ENCODE measurements around the gene CLSTN1. TPM values are rescaled to one million over a fixed set of nuclear protein-coding genes. Genes with fewer than 3 reads are reported as not detected.

Gene CLSTN1
- total and polyA plus RNA-seq, 2 of the 13 experiments (the other 11 are each of a cell fraction or from before 2014, with no cell fraction given), result 19.7 to 29.8 TPM

GRCh38 chr1:9844756-9845155 is 21.0 kb upstream of the CLSTN1 start (continued):
- TF ChIP-seq ZNF274 (CRISPR knock-in tag; IDR thresholded peaks at IDR 0.05), result no peak

GRCh38 chr1:9844106-9844505 is 20.3 kb upstream of the CLSTN1 start:
- H3K27ac ChIP-seq (ENCODE audit: extremely low read length, insufficient read depth, low read length), result no peak overlapping the region
- TF ChIP-seq MAF1 (CRISPR knock-in tag; IDR thresholded peaks at IDR 0.05; ENCODE audit: borderline replicate concordance) (no peak), HMG20B (CRISPR knock-in tag; conservative IDR thresholded peaks at IDR 0.05) (no peak), ZNF670 (CRISPR knock-in tag; IDR thresholded peaks at IDR 0.05; ENCODE audit: borderline replicate concordance) (no peak), TP53 (CRISPR knock-in tag; conservative IDR thresholded peaks at IDR 0.05) (no peak), TSC22D2 (CRISPR knock-in tag; IDR thresholded peaks at IDR 0.05; ENCODE audit: borderline replicate concordance) (no peak), ZNF773 (CRISPR knock-in tag; IDR thresholded peaks at IDR 0.05; ENCODE audit: borderline replicate concordance) (no peak), RXRA (CRISPR knock-in tag; IDR thresholded peaks at IDR 0.05) (no peak), RFX1 (IDR thresholded peaks at IDR 0.05) (no peak)
- FAIRE-seq, result no peak
- no peak overlapping the region for H3K4me3 ChIP-seq (replicated peaks in 1 of 3; ENCODE audit: insufficient read depth in 1 of 3, low read depth in 2 of 3, low read length in 3 of 3)
- intact Hi-C loops (cut with micrococcal nuclease; ENCODE audit: unreplicated experiment) (no loop called here), in situ Hi-C loops (cut with HindIII; ENCODE audit: extremely low pct_ligation_motif_present, low pct_unique_long_range_greater_than_20kb) (no loop called here)
- no peaks in the 10 kb centered on the region; a peak in 1 of 5 replicates for H3K27me3 ChIP-seq (ENCODE audit: control insufficient read depth in 1 of 2, insufficient read depth in 2 of 2, low read length in 2 of 2)
- WGBS (ENCODE audit: low lambda C conversion rate), result 71% methylated on average over 7 of the region's 12 CpGs
- no peaks in the 10 kb centered on the region for H3K9me3 ChIP-seq (ENCODE audit: low read length)
- no peak overlapping the region for H3K9ac ChIP-seq (ENCODE audit: insufficient read depth, low read depth, low read length)
- no TSS peak for BruUV-seq (replicated peaks)
- peaks cover 0 to 3% of the 10 kb centered on the region in 2 experiments; a peak in 2 of 5 replicates for H3K36me3 ChIP-seq (replicated peaks in 1 of 2; ENCODE audit: control insufficient read depth in 1 of 2, insufficient read depth in 2 of 2, low read length in 2 of 2)
- no peaks in the 10 kb centered on the region for H4K20me1 ChIP-seq (ENCODE audit: insufficient read depth, low read length)
- H3K4me2 ChIP-seq (ENCODE audit: low read depth, low read length), result no peak overlapping the region
- no peak for DNase-seq (ENCODE audit: low spot score)
- H3K79me2 ChIP-seq (ENCODE audit: insufficient read depth, low read length), result no peaks in the 10 kb centered on the region
- peaks cover 7% of the 10 kb centered on the region for H3K4me1 ChIP-seq (ENCODE audit: insufficient read depth, low read length)
- no peak for ATAC-seq
- CTCF ChIA-PET (ENCODE audit: low intra/inter-chr PET ratio, low total read pairs), result no interaction called here
- POLR2A ChIA-PET, result no interaction called here
- H2AFZ ChIP-seq (ENCODE audit: low read length), result no peak overlapping the region

- Histone ChIP-seq H3K4me2 (ENCODE audit: low read depth, low read length) (no peak overlapping the region), H3K4me3 (replicated peaks in 1 of 3; ENCODE audit: insufficient read depth in 1 of 3, low read depth in 2 of 3, low read length in 3 of 3) (no peak overlapping the region), H3K27ac (ENCODE audit: extremely low read length, insufficient read depth, low read length) (no peak overlapping the region), H3K9ac (ENCODE audit: insufficient read depth, low read depth, low read length) (no peak overlapping the region), H3K27me3 (ENCODE audit: control insufficient read depth in 1 of 2, insufficient read depth in 2 of 2, low read length in 2 of 2) (no peaks in the 10 kb centered on the region; a peak in 1 of 5 replicates), H3K79me2 (ENCODE audit: insufficient read depth, low read length) (no peaks in the 10 kb centered on the region), H3K4me1 (ENCODE audit: insufficient read depth, low read length) (peaks cover 13% of the 10 kb centered on the region), H4K20me1 (ENCODE audit: insufficient read depth, low read length) (no peaks in the 10 kb centered on the region), H2AFZ (ENCODE audit: low read length) (no peak overlapping the region), H3K9me3 (ENCODE audit: low read length) (no peaks in the 10 kb centered on the region), H3K36me3 (replicated peaks in 1 of 2; ENCODE audit: control insufficient read depth in 1 of 2, insufficient read depth in 2 of 2, low read length in 2 of 2) (peaks cover 0 to 2% of the 10 kb centered on the region in 2 experiments; a peak in 2 of 5 replicates)
- DNase-seq (ENCODE audit: low spot score), result no peak
- ChIA-PET POLR2A (no interaction called here), CTCF (ENCODE audit: low intra/inter-chr PET ratio, low total read pairs) (no interaction called here)
- BruUV-seq (replicated peaks), result no TSS peak
- 30% methylated on average over 2 of the region's 7 CpGs for WGBS (ENCODE audit: low lambda C conversion rate)
- FAIRE-seq, result no peak
- ATAC-seq, result peak; percentile 22
- intact Hi-C loops (cut with micrococcal nuclease; ENCODE audit: unreplicated experiment), result no loop called here
- in situ Hi-C loops (cut with HindIII; ENCODE audit: extremely low pct_ligation_motif_present, low pct_unique_long_range_greater_than_20kb), result no loop called here
- TF ChIP-seq PHF20 (CRISPR knock-in tag; IDR thresholded peaks at IDR 0.05), result no peak
- TF ChIP-seq E2F1 (CRISPR knock-in tag; IDR thresholded peaks at IDR 0.05), result no peak
- no peak for TF ChIP-seq TEAD3 (CRISPR knock-in tag; optimal IDR thresholded peaks at IDR 0.05; ENCODE audit: borderline replicate concordance)
- TF ChIP-seq JDP2 (CRISPR knock-in tag; IDR thresholded peaks at IDR 0.05; ENCODE audit: borderline replicate concordance), result no peak
- TF ChIP-seq ZSCAN12 (CRISPR knock-in tag; IDR thresholded peaks at IDR 0.05), result no peak
- TF ChIP-seq PBX2 (CRISPR knock-in tag; IDR thresholded peaks at IDR 0.05), result no peak
- TF ChIP-seq CTCF (CRISPR knock-in tag; IDR thresholded peaks at IDR 0.05), result no peak
Measured at GRCh38 chr1:9843576-9843945, 19.8 kb upstream of the CLSTN1 start.

Measured in HepG2 (cell line).